Measurements from ENCODE around the gene CHRNB2.
A peak's percentile ranks its signal among the peaks of the same experiment; 100 is the strongest.

CHRNB2 gene

GRCh38 chr1:154595621-154596020 is 28.0 kb downstream of the CHRNB2 start:
- H3K36me3 ChIP-seq (ENCODE audit: insufficient read depth, low read length) = peaks cover 84% of the 10 kb centered on the region
- no peak overlapping the region for H2AFZ ChIP-seq (ENCODE audit: low read depth, low read length)
- no peak overlapping the region for H3K4me3 ChIP-seq (ENCODE audit: low read length)
- H3K9me3 ChIP-seq (ENCODE audit: low read length) = no peaks in the 10 kb centered on the region
- no peaks in the 10 kb centered on the region for H3K4me1 ChIP-seq (ENCODE audit: insufficient read depth, low read length)
- no peaks in the 10 kb centered on the region for H3K27me3 ChIP-seq (ENCODE audit: insufficient read depth, low read length)

DNA sequence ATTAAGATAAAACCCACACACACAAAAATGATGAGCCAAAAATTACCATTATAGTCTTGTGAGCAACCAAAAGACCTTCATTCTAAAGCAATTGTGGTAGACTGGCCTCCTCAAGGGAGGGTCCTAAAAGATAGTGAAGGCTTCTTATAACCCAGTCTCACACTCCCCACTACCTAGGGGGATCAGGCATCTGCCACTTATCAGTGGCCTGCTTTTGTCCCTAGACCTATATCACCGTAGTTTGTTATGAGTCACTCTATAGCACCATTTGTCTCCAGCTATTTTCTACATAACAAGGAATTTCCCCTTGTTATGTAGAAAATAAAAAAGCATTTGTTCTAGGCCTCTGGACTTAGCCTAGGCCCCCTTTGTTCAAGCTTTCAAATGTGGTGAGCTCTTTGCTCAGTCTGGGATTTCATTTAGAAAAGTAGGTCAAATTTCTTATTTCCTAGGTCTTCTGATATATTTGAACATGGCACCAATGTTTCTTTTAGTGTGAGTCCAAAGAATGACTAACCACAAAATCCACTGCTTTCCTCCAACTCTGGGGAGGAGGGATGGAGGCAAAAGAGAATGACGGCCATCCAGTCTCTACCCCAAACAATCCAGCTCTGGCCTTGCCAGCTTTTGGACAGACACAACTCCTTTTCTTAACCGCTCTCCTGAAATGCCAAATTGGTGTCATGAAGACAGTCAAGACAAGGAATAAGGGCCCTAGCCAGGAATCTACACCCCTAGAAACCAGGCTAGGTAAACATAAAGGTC is 31.5 kb downstream of the CHRNB2 start:
- Histone ChIP-seq H3K4me3 (ENCODE audit: low read length) (no peak overlapping the region), H3K9me3 (ENCODE audit: low read length) (no peaks in the 10 kb centered on the region), H3K27me3 (ENCODE audit: insufficient read depth, low read length) (no peaks in the 10 kb centered on the region), H2AFZ (ENCODE audit: low read depth, low read length) (no peak overlapping the region), H3K36me3 (ENCODE audit: insufficient read depth, low read length) (peaks cover 83% of the 10 kb centered on the region), H3K4me1 (ENCODE audit: insufficient read depth, low read length) (no peaks in the 10 kb centered on the region)

GRCh38 chr1:154599658-154600057 is 32.1 kb downstream of the CHRNB2 start:
- Histone ChIP-seq H2AFZ (ENCODE audit: low read depth, low read length) (no peak overlapping the region), H3K4me3 (ENCODE audit: low read length) (no peak overlapping the region), H3K27me3 (ENCODE audit: insufficient read depth, low read length) (no peaks in the 10 kb centered on the region), H3K4me1 (ENCODE audit: insufficient read depth, low read length) (no peaks in the 10 kb centered on the region), H3K36me3 (ENCODE audit: insufficient read depth, low read length) (peaks cover 80% of the 10 kb centered on the region), H3K9me3 (ENCODE audit: low read length) (no peaks in the 10 kb centered on the region)

DNA sequence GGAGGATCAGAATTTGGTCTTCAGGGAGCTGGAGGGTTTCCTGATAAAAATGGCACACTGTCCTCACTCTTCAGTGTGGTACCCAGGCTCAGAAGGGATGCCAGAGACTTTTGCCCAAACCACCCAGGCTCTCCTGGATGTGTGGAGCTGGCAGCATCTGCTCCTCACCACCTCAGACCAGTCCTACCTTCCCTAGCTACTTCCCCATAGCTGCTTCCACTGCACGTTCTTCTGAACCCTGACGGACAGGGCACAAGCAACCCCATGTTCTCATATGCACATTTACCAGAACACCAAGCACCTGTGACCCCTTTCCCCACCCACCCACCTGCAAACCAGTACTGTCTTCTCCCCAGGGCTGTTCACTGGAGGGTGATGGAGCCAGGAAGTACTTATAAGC is 35.7 kb downstream of the CHRNB2 start:
- Histone ChIP-seq H3K36me3 (ENCODE audit: insufficient read depth, low read length) (peaks cover 48% of the 10 kb centered on the region), H3K4me1 (ENCODE audit: insufficient read depth, low read length) (peaks cover 10% of the 10 kb centered on the region), H2AFZ (ENCODE audit: low read depth, low read length) (no peak overlapping the region), H3K9me3 (ENCODE audit: low read length) (no peaks in the 10 kb centered on the region), H3K27me3 (ENCODE audit: insufficient read depth, low read length) (no peaks in the 10 kb centered on the region), H3K4me3 (ENCODE audit: low read length) (no peak overlapping the region)

GRCh38 chr1:154605534-154605933 is 38.0 kb downstream of the CHRNB2 start:
- Histone ChIP-seq H3K4me1 (ENCODE audit: insufficient read depth, low read length) (peaks cover 17% of the 10 kb centered on the region), H3K27me3 (ENCODE audit: insufficient read depth, low read length) (no peaks in the 10 kb centered on the region), H2AFZ (ENCODE audit: low read depth, low read length) (no peak overlapping the region), H3K4me3 (ENCODE audit: low read length) (no peak overlapping the region), H3K36me3 (ENCODE audit: insufficient read depth, low read length) (peaks cover 31% of the 10 kb centered on the region), H3K9me3 (ENCODE audit: low read length) (no peaks in the 10 kb centered on the region)

GRCh38 chr1:154607106-154607608 is 39.6 kb downstream of the CHRNB2 start:
- Histone ChIP-seq H3K4me1 (ENCODE audit: insufficient read depth, low read length) (peaks cover 28% of the 10 kb centered on the region), H2AFZ (ENCODE audit: low read depth, low read length) (no peak overlapping the region), H3K4me3 (ENCODE audit: low read length) (peak overlapping the region; percentile 73), H3K36me3 (ENCODE audit: insufficient read depth, low read length) (peaks cover 15% of the 10 kb centered on the region), H3K27me3 (ENCODE audit: insufficient read depth, low read length) (no peaks in the 10 kb centered on the region), H3K9me3 (ENCODE audit: low read length) (no peaks in the 10 kb centered on the region)

DNA sequence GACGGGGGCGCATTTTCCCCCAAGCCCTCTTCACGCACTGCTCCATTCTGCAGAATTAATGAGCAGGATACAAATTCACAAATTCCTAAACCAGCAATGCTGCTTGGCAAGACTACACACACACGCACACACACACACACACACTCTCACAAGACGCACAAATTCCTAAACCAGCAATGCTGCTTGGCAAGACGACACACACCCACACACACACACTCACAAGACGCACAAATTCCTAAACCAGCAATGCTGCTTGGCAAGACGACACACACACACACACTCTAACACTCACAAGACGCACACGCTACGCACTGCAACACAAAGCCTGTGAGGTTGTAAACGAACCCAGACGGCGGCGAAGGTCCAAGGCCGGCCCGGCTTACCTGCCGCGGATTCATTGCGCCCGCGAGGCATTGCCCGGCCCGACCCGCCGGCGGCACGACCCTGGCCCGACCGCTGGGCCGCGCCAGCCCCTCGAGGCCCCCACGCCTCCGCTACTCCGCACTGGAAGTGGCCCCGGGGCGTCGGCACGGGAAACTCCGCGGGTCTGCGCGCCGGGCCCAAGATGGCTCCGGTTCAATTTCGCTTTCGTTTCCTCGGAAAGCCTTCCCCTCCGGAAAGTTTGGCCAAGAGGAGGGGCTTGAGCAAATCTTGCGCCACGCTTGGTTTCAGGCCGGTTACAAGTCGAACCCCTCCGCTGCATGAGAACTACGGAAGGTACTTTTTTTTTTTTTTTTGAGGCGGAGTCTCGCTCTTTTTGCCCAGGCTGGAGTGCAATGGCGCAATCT is 40.2 kb downstream of the CHRNB2 start, which contains the start of gene ADAR:
Gene ADAR (minus strand): TSS at position 578 of the 788 bp plus-strand sequence. CDS start 180 bp downstream, at position 398.
- Histone ChIP-seq H3K27me3 (ENCODE audit: insufficient read depth, low read length) (no peaks in the 10 kb centered on the region), H3K4me1 (ENCODE audit: insufficient read depth, low read length) (peaks cover 28% of the 10 kb centered on the region), H3K36me3 (ENCODE audit: insufficient read depth, low read length) (peaks cover 9% of the 10 kb centered on the region), H3K4me3 (ENCODE audit: low read length) (peak within 1 kb of the TSS; percentile 73), H3K9me3 (ENCODE audit: low read length) (no peaks in the 10 kb centered on the region), H2AFZ (ENCODE audit: low read depth, low read length) (peak within 1 kb of the TSS; percentile 73)

GRCh38 chr1:154608397-154609270 is 41.1 kb downstream of the CHRNB2 start:
- peaks cover 28% of the 10 kb centered on the region for H3K4me1 ChIP-seq (ENCODE audit: insufficient read depth, low read length)
- H2AFZ ChIP-seq (ENCODE audit: low read depth, low read length) = peak overlapping the region; percentile 73
- H3K36me3 ChIP-seq (ENCODE audit: insufficient read depth, low read length) = peaks cover 4% of the 10 kb centered on the region
- no peaks in the 10 kb centered on the region for H3K9me3 ChIP-seq (ENCODE audit: low read length)
- H3K4me3 ChIP-seq (ENCODE audit: low read length) = peak overlapping the region; percentile 73
- H3K27me3 ChIP-seq (ENCODE audit: insufficient read depth, low read length) = no peaks in the 10 kb centered on the region

GRCh38 chr1:154609398-154610380 is 42.1 kb downstream of the CHRNB2 start:
- Histone ChIP-seq H3K36me3 (ENCODE audit: insufficient read depth, low read length) (no peaks in the 10 kb centered on the region), H2AFZ (ENCODE audit: low read depth, low read length) (no peak overlapping the region), H3K4me3 (ENCODE audit: low read length) (no peak overlapping the region), H3K27me3 (ENCODE audit: insufficient read depth, low read length) (no peaks in the 10 kb centered on the region), H3K9me3 (ENCODE audit: low read length) (no peaks in the 10 kb centered on the region), H3K4me1 (ENCODE audit: insufficient read depth, low read length) (peaks cover 28% of the 10 kb centered on the region)

GRCh38 chr1:154611150-154611862 is 43.7 kb downstream of the CHRNB2 start:
- Histone ChIP-seq H3K36me3 (ENCODE audit: insufficient read depth, low read length) (no peaks in the 10 kb centered on the region), H2AFZ (ENCODE audit: low read depth, low read length) (no peak overlapping the region), H3K4me3 (ENCODE audit: low read length) (no peak overlapping the region), H3K27me3 (ENCODE audit: insufficient read depth, low read length) (no peaks in the 10 kb centered on the region), H3K4me1 (ENCODE audit: insufficient read depth, low read length) (peaks cover 27% of the 10 kb centered on the region), H3K9me3 (ENCODE audit: low read length) (no peaks in the 10 kb centered on the region)

GRCh38 chr1:154614247-154614646 is 46.7 kb downstream of the CHRNB2 start:
- no peak overlapping the region for H2AFZ ChIP-seq (ENCODE audit: low read depth, low read length)
- H3K4me3 ChIP-seq (ENCODE audit: low read length) = no peak overlapping the region
- peaks cover 4% of the 10 kb centered on the region for H3K36me3 ChIP-seq (ENCODE audit: insufficient read depth, low read length)
- no peaks in the 10 kb centered on the region for H3K27me3 ChIP-seq (ENCODE audit: insufficient read depth, low read length)
- no peaks in the 10 kb centered on the region for H3K9me3 ChIP-seq (ENCODE audit: low read length)
- H3K4me1 ChIP-seq (ENCODE audit: insufficient read depth, low read length) = peaks cover 13% of the 10 kb centered on the region

Data from neuron (in vitro differentiated cells).